Adrenal gland (tissue), 9 donors: ENCODE data around the gene RMP24.
A peak's percentile ranks its signal among the peaks of the same experiment; 100 is the strongest.

Experiments used
- DNase-seq, 7 donors: peaks; one replicate each; pipeline ENCODE4 v3.0.0-alpha.2; 2019 to 2020
- H3K27ac ChIP-seq, 5 donors: fragments of 200-600 bp; sonication (generic) in 4 of 5; 1 replicate in 3 of 5; 2 replicates in 2 of 5; pipeline versions ENCODE4 v1.5.1 to v1.8.0; 2016 to 2020; ENCODE audit warnings: mild to moderate bottlenecking in 1 of 5
- H3K27me3 ChIP-seq: fragments of 200-600 bp; 2 replicates; pipeline ENCODE4 v1.8.0; 2021
- H3K36me3 ChIP-seq, 2 donors: fragments of 200-600 bp; replicated peaks in 1 of 2; 1 replicate in 1 of 2; 2 replicates in 1 of 2; pipeline versions ENCODE4 v1.5.1 to v1.8.0; 2018 to 2022
- H3K4me1 ChIP-seq, 2 donors: fragments of 200-600 bp; replicated peaks in 1 of 2; 1 replicate in 1 of 2; 2 replicates in 1 of 2; pipeline versions ENCODE4 v1.5.1 to v1.8.0; 2018 to 2021
- H3K4me3 ChIP-seq, 4 donors: fragments of 200-600 bp; sonication (generic) in 3 of 4; one replicate each; pipeline ENCODE4 v1.5.1; 2016 to 2018
- H3K9me3 ChIP-seq, 3 donors: fragments of 200-600 bp; sonication (generic) in 1 of 3; replicated peaks in 1 of 3; 1 replicate in 2 of 3; 2 replicates in 1 of 3; pipeline versions ENCODE4 v1.5.1 to v1.8.0; 2016 to 2021
- CTCF ChIP-seq, 6 experiments: fragments of 450-650 bp in 4 of 6; fragments of 200-600 bp in 2 of 6; sonication (generic) in 1 of 6; IDR thresholded peaks; 1 replicate in 5 of 6; 2 replicates in 1 of 6; pipeline versions ENCODE4 v1.5.1 to v1.8.0; 2016 to 2021; ENCODE audit warnings: antibody characterized with exemption in 6 of 6, mild to moderate bottlenecking in 2 of 6, moderate library complexity in 1 of 6
- POLR2A ChIP-seq, 2 donors: fragments of 450-650 bp; IDR thresholded peaks; one replicate each; pipeline ENCODE4 v1.6.1; 2017; ENCODE audit warnings: antibody characterized with exemption in 2 of 2, mild to moderate bottlenecking in 2 of 2, moderate library complexity in 1 of 2
- WGBS, 4 donors: extraction: QIAGEN DNeasy Blood & Tissue Kit in 2 of 4; methylation state at CpG; one replicate each; pipeline versions ENCODE4 v1.1.5 to v1.1.7; 2013 to 2017; 5-methylcytosine and 5-hydroxymethylcytosine counted together
- intact Hi-C, 2 donors: fragments of 100-400 bp; cut with DNase I; formaldehyde crosslinking; loops; one replicate each; pipeline versions ENCODE4 v1.14.1 to v1.15.0; 2022 to 2023
- donor health status: healthy with polysubstance abuse.
- donor health status: Bipolar disorder and iron deficiency.
- donor health status: DM: yes; HTN: yes; CAD: no.
- donor health status: DM: no; HTN: no; CAD: no.
- donor health status: DM: no; HTN: no; CAD: no.

The RMP24 gene

GRCh38 chr18:35983147-35983546, 10.7 kb downstream of the RMP24 start:
- H3K27me3 ChIP-seq, result no peaks in the 10 kb centered on the region
- H3K9me3 ChIP-seq, result no peaks in the 10 kb centered on the region
- no peaks in the 10 kb centered on the region for H3K4me1 ChIP-seq
- H3K36me3 ChIP-seq, result peaks cover 0 to 39% of the 10 kb centered on the region in 2 donors
- intact Hi-C loops, result no loop called here
- no peak for TF ChIP-seq CTCF (IDR thresholded peaks at IDR 0.05)
- no peak for TF ChIP-seq POLR2A (IDR thresholded peaks at IDR 0.05)
- H3K27ac ChIP-seq, result no peak overlapping the region
- no peak overlapping the region for H3K4me3 ChIP-seq
- no peak for DNase-seq

DNA sequence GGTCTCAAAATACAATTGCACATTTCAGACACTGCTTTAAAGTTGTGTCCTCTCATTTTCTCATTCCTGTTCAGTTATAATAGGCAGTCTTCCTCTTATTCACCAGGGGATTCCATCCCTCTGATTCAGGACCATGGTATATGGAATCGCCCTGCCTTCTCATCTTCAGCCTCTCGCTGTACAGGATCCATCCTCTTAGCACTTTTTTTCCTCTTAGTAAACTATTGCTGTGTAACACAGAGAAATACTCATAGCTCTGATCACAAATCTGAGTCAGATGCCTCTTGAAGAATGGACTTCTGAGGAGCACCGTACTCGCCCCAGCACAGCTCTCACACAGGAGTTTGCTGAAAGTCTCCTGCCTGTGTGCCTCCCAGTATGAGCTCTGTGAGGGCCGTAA, 11.3 kb downstream of the RMP24 start:
- intact Hi-C loops, result no loop called here
- WGBS, 4 donors, result 95 to 98% (median 96%) methylated on average over 5 of the region's 5 CpGs

GRCh38 chr18:35991696-35992095, 19.2 kb downstream of the RMP24 start:
- H3K4me3 ChIP-seq, result no peak overlapping the region
- TF ChIP-seq POLR2A (IDR thresholded peaks at IDR 0.05) (no peak), CTCF (IDR thresholded peaks at IDR 0.05) (no peak)
- DNase-seq, result no peak
- no peak overlapping the region for H3K27ac ChIP-seq
- H3K4me1 ChIP-seq, result no peaks in the 10 kb centered on the region
- H3K9me3 ChIP-seq, result no peaks in the 10 kb centered on the region
- H3K27me3 ChIP-seq, result no peaks in the 10 kb centered on the region
- intact Hi-C loops, result no loop called here
- peaks cover 0 to 30% of the 10 kb centered on the region in 2 donors for H3K36me3 ChIP-seq

More for the DNA sequence above, 11.3 kb downstream of the RMP24 start:
- Histone ChIP-seq H3K27ac (no peak overlapping the region), H3K27me3 (no peaks in the 10 kb centered on the region), H3K36me3 (peaks cover 0 to 39% of the 10 kb centered on the region in 2 donors), H3K4me3 (no peak overlapping the region), H3K9me3 (no peaks in the 10 kb centered on the region), H3K4me1 (no peaks in the 10 kb centered on the region)
- TF ChIP-seq POLR2A (IDR thresholded peaks at IDR 0.05), result no peak
- TF ChIP-seq CTCF (IDR thresholded peaks at IDR 0.05), result no peak
- DNase-seq, result no peak

- Histone ChIP-seq H3K27ac (no peak overlapping the region), H3K9me3 (no peaks in the 10 kb centered on the region), H3K36me3 (peaks cover 0 to 29% of the 10 kb centered on the region in 2 donors), H3K27me3 (no peaks in the 10 kb centered on the region), H3K4me3 (no peak overlapping the region), H3K4me1 (no peaks in the 10 kb centered on the region)
- intact Hi-C loops, result no loop called here
- TF ChIP-seq POLR2A (IDR thresholded peaks at IDR 0.05) (no peak), CTCF (IDR thresholded peaks at IDR 0.05) (no peak)
- DNase-seq, result peak in 1 of 7 donors; percentile 14
- WGBS, 4 donors, result 81 to 90% (median 85%) methylated on average over 6 of the region's 6 CpGs
These were observed 20.5 kb downstream of the RMP24 start for GRCh38 chr18:35993013-35993412.
